GM18909 (cell line): ENCODE data around the gene RAPH1.

Experiments
- ATAC-seq: cut with Tn5 transposase; IDR thresholded peaks from one replicate; pipeline ENCODE4 v1.9.1; 2021; ENCODE audit warnings: mild to moderate bottlenecking; ENCODE audit not compliant: unreplicated experiment, poor library complexity

RAPH1 gene, protein sequence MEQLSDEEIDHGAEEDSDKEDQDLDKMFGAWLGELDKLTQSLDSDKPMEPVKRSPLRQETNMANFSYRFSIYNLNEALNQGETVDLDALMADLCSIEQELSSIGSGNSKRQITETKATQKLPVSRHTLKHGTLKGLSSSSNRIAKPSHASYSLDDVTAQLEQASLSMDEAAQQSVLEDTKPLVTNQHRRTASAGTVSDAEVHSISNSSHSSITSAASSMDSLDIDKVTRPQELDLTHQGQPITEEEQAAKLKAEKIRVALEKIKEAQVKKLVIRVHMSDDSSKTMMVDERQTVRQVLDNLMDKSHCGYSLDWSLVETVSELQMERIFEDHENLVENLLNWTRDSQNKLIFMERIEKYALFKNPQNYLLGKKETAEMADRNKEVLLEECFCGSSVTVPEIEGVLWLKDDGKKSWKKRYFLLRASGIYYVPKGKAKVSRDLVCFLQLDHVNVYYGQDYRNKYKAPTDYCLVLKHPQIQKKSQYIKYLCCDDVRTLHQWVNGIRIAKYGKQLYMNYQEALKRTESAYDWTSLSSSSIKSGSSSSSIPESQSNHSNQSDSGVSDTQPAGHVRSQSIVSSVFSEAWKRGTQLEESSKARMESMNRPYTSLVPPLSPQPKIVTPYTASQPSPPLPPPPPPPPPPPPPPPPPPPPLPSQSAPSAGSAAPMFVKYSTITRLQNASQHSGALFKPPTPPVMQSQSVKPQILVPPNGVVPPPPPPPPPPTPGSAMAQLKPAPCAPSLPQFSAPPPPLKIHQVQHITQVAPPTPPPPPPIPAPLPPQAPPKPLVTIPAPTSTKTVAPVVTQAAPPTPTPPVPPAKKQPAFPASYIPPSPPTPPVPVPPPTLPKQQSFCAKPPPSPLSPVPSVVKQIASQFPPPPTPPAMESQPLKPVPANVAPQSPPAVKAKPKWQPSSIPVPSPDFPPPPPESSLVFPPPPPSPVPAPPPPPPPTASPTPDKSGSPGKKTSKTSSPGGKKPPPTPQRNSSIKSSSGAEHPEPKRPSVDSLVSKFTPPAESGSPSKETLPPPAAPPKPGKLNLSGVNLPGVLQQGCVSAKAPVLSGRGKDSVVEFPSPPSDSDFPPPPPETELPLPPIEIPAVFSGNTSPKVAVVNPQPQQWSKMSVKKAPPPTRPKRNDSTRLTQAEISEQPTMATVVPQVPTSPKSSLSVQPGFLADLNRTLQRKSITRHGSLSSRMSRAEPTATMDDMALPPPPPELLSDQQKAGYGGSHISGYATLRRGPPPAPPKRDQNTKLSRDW

DNA sequence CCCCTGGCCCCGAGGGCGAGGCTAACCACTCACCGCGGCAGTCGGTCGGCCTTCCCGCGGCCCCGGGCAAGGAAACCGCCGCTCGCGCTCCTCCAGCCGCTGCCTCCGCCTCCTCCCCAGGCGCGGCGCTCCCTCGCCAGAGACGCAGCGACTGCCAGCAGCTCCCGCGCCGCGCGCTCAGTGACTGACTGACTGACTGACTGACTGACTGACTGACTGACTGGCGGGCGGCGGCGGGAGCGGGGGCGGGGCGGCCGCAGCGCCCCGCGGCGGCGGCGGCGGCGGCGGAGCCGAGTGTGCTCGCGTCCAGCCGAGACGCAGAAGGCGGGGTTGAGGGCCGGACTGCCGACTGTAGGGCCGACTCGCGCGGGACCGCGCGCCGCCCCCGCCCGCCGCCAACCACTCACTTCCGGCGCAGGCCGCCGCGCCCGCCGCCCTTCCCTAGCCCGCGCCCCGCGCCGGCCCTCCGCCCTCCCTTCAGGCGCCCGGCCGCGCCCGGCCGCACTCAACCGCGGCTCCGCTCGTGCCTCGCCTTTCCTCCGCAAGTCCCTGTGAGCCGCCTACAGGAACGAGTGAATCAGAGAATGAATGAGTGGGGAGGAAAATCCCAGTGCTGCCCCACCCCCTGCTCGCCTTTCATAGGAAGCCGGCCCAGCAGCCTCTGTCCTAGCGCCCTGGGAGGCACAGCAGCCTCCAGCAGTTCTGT is at the start of gene RAPH1:
Gene RAPH1 (minus strand): TSS at position 224 of the 706 bp plus-strand sequence. CDS start 39,948 bp downstream, outside the sequence.
- ATAC-seq = peak; percentile 69

DNA sequence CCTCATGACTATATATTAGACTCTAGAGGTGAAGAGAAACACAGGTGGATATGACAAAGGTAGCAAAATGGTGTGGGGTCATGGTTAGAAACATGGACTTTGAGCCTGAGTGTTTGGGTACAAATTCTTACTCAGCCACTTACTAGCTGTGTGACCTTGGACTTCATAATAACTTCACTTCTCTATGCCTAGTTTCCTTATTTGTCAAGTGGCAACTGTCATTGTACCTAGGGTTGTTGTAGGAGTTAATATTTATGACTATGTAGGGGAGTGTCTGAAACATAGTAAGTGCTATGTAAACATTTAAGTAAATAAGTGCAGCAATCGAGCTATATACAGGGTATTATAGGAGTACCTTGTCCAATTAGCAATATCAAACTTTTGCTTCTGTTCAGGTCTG is 49.7 kb upstream of the RAPH1 start:
- no peak for ATAC-seq

DNA sequence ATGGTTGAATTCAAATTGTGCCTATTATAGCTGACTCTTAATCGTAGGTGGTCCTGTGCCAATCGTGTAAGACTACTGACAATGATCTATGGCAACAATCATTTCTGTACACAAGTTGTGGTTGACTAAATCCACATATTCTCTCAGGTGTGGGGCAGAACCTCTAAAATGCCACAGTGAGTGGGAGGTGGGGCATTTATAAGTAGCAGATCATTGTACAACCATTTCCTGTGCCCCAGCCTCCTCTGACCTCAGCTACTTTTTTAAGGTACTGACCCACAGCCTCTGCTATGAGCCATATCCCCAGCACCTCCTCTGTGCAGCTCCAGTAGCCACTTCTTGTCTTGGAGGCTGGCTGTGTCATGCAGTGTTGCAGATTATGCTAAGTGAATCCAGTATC is 48.6 kb upstream of the RAPH1 start:
- ATAC-seq = peak; percentile 76

DNA sequence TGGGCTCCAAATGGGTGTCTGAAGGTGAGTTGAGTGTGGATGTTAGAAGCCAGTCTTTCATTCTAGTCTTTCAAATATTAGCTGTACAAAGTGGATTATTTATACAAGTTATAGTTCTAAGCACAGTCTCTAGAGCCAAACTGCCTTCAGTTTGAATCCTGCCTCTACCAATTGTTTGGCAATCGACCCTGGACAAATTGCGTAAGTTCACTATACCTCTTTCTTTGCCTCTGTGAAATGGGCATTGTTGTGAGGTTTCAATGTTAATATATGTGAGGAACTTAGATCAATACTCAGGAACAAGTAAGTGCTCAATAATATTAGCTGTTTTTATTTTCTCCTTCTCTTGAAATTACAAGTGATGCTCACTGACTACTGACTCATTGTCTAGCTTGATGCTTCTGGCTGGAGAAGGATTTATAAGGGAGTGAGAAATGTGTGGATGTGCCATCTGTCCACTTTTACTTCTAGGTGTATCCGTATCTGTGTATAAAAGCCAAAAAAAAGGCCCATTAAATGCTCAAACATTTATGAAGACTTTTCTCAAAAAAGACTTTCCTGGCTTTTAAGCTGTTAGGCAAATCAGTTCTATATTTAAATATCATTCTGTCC is 48.1 kb upstream of the RAPH1 start:
- no peak for ATAC-seq

DNA sequence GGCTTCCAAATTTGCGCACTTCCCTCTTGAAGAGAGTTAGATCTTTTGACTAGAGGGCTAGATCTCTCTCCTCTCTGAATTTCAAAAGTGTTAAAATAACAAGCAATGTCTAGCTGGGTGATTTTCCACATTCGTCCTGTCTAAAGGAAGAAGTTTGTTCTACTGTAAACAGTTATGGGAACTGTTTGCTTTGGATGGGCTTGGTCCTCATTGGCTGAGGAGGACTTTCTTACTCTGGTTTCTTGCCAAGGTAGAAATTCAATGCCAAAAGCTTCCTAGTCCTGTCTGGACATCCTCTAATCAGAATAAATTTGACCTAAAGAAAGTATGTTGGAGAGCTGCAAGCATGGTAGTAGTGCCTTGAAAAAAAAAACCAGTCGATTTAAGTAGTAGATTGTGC is 47.4 kb upstream of the RAPH1 start:
- ATAC-seq = no peak

DNA sequence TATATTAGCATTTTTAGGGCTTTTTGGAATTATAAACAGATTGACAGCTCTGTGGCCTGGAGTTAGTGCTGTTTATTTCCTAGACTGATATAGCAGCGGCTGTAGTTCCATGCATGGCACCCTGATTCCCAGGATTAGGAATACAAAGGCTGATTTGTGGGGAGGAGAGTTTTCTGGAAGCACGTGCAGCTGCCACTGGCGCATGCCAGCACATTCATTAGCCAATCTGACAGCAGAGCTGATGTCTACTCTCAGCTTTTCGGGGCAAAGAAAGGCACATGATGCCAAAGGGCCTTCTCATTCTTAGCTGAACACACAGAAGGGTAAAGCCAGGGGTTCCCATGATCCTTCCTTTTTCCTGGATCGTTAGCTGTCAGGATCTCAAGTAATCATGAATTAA is 45.7 kb upstream of the RAPH1 start:
- no peak for ATAC-seq

DNA sequence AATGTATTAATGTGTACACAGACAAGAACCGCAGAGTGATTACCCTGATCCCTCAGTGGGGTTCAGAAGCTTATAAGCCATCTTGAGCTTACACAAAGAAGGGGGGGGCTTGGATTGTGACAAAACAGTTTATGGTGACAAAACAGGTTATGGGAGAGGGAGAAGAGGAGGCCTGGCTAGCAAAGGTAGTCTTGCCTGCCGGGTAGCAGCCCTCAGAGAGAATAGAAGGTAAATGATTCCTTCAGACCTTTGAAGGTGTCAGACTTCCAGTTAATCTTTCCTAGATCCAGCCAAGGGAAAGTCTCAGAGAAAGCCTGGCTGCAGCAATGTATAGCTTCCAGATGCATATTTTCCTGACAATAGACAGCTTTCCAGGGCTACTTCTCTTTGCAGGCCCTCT is 44.6 kb upstream of the RAPH1 start:
- ATAC-seq = no peak

DNA sequence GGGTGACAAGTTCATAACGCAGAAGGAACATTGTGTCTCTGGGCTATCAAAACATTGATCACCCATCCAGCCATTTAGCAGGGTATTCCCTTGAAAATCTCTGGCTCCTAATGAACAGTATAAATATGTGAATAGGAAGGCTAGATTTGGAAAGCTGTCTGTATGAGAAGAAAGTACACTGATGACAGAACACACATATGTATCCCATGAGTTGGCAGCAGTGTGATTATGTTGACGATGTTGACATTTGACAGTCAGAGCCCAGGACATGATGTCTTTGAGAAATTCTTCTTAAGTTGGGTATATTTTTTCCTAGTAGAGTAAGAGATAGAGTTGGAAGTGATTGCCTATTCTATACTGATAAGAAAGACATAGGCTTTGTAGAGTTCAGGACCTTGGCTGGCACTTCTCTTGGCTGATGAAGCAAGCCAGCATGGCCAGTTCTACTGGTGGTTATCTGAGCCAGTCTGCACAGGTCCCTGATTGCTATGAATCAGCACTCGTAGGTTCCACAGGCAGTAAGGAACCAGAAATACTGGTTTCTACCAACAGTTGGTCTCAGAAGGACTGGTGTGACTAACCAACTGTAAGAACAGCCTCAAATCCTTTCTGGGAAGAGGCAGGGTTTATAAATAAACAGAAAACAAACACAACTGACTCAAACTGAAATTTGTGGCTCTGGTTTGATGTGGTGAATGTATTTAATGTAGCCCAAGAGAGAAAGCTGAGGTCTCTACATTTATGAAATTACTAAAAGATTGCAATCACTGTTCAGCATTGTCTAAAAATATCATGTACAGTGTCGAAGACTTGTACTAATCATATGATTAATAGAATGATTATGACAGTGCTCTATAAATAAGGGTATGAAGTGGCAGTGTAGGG is 43.9 kb upstream of the RAPH1 start:
- ATAC-seq = peak; percentile 91

DNA sequence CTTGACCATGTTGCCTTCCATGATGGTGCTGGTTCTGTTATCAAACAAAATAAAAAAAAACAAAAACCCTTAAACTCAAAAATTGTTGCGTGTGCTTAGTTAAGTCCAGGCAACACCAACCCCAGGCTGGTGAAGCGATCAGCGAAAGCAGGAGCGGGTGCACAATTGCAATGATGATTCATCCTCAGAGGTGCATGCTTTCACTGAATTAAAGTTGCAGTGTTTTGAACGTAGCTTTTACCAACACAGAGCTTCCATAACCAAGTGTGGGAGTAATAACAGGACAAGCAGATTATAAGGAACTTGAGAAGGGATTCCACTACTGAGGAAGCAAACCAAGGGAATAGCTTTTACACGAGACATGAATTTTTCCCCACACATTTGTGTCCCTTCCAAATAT is 39.7 kb upstream of the RAPH1 start:
- no peak for ATAC-seq

DNA sequence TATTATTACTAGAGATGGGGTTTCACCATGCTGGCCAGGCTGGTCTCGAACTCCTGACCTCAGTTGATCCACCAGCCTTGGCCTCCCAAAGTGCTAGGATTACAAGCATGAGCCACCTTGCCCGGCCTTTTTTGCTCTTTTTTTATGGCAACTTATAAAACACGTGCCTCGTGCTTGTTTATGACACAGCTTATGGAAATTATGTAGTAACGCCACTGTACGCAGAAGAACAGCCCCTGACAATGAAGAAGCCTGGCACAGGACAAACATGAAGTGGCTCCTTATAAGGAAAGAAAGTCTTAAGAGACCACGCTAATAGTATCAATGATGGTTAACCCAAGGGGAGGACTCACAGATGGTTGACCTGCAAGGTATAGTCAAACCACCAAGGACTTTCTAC is 37.2 kb upstream of the RAPH1 start:
- no peak for ATAC-seq

DNA sequence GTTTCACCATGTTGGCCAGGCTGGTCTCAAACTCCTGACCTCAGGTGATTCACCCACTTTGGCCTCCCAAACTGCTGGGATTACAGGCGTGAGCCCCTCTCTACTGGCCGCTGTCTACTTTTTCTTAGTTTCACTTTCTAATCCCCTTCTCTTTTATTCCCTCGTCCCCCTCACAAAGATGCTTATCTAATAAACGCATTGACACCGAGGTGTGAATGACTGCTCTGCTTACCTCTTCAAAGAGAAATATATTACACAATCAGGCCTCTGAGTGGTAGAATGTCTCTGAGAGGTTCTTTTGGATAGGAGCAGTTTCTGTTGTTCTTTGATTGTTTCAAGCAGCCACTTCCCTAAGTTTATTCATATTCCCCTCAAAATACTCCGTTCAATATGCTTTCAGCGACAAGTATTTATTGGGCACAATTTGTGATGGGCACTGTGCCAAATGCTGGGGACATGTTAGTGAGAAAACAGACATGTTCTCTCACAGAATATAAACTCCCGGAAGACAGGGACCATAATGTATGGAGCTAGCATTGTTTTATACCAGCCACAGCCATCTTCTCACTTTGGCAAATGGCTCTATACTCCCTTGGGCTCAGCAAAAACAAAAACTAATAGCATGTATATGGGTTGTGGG is 34.7 kb upstream of the RAPH1 start:
- no peak for ATAC-seq

DNA sequence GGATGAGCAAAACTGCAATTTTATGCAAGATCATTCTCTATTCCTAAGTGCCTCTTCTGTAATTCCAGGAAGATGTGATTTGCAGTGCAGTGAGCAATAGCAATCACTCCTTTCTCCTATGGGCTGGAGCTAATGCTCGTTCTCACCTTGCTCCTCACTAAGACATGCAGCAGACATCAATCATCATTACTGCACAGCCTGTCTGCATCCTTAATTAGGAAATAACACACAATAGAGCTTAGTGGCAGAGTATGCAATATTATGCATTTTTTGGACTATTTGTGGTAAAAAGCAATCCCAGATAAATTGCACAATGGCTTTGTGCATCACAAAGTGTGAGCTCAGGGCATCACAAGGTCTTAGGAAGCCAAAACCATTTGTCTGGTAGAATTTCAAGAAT is 32.6 kb upstream of the RAPH1 start:
- no peak for ATAC-seq

DNA sequence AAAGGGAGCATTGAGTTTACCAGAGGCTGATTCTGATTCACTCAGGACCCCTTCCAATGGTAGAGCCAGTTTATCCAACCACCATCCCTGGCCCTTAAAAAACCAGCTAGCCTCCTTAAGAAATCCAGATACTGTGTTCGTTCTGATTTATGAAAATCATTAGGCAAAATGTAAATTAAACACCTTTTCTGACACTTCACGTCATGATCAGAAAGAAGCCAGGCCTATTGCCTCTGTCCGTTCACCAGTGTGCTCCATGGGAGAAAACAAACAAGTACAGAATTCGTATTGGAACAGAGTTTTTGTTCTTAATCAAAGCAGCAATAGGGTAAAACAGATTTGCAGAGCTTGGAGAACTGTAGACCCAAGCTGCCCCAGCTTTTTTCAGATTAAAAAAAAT is 31.1 kb upstream of the RAPH1 start:
- no peak for ATAC-seq

DNA sequence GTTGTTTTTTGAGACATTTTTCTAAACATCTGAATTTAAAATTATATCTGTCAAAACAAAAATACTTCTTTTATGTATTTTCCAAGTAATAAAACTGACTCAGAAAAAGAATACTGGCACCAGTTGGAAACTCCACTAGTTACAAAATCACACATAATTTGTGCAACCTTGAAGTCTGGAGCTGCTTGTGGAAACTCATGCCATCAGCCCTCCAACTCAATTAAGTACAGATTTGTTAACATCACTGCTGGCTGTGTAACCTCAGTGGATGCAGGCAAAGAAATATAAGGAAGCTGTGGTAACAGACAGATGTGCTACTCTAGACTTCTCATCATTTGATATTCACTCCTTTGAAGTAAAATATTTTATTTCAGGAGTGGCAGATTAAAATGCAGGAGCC is 30.0 kb upstream of the RAPH1 start:
- no peak for ATAC-seq

DNA sequence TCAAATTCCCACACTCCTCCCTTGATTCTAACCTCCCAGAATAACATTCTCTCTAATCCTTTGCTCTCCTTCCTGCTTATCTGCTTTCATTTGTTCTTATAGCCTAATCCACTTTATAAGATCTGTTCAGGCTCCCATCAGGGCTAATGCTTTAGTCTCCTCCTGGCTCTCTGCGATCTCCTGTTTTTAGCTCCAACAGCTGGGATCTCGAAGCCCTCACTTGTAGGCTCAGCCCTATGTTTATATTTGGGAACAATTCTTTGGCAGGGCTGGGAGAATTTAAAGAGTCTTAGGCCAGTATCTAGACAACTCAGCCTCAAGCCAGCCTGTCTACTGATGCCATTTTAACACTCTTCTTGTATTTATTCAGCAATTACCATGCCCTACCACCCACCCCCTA is 27.2 kb upstream of the RAPH1 start:
- no peak for ATAC-seq

DNA sequence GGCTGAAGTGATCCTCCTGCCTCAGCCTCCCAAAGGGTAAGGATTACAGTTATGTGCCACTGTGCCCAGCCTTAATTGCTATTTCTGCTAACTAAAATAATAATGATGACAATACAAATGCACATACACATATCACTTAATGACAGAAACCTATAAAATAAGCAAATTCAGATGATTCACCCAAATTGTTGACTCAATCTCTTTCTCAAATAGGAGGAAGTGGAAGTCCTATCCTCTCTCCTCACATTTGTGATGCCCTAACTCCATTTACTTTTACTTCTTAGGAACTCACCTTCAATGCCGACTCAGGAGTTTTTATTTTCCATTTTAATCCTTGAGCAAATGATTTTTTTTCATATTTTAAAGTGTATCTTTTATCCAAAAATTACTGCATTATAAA is 24.5 kb upstream of the RAPH1 start:
- ATAC-seq = no peak

DNA sequence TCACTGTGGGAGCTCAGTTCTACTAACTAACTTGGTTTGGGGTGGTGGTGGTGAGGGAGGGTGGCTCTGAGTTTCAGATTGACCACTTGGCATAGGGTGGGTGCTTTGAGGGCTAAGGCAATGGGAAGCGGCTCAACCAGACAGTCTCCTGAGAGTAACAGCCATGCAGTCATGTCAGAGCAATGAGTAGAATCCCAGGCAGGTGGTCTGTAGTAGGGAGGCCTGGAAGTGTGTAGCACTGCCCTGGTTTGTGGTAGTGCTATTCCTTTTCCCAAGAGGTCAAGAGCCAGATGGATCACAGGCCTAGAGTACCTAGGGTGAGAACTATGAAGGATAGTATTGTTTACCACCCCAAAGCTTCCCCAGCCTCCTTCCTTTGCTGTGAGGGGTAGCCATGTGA is 18.7 kb upstream of the RAPH1 start:
- ATAC-seq = no peak

DNA sequence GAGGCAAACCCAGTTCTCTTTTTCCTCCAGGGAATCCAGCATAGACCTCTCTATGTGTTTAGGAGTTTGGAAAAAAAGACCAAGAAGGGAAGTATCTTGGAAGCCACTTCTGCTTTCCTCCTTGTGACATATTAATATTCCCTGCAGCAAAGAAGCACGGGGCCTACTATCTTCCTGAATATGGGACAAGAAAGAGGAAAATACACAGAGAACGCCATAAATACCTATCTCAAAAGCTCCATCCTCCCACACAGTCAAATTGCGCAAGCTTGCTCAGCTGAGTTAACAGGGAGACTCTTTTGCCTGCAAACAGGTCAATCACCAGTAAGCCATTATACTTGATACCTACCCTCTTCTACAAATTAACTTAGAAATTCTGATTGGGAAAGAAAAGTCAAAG is 16.7 kb upstream of the RAPH1 start:
- no peak for ATAC-seq
